ENCODE data around the gene ALDH18A1.

- no peak for TF ChIP-seq POLR2A (IDR thresholded peaks at IDR 0.05)
- no peak for TF ChIP-seq CTCF (IDR thresholded peaks at IDR 0.05)
- no peak for TF ChIP-seq EP300 (IDR thresholded peaks at IDR 0.05)
Measured at GRCh38 chr10:95674643-95675042, 18.1 kb upstream of the ALDH18A1 start.

Data from ovary (tissue), 3 donors.